WTC11 (cell line): ENCODE measurements around the gene ZSWIM6.

Source experiments
- ESRRA ChIP-seq: sonication (generic); formaldehyde crosslinking; IDR thresholded peaks from 2 replicates; pipeline ENCODE4 v1.8.1; 2022; ENCODE audit warnings: mild to moderate bottlenecking, missing genetic modification reagents, borderline replicate concordance
- GRHL2 ChIP-seq: fragments of 250-450 bp; sonication (Bioruptor Pico); IDR thresholded peaks from 2 replicates; pipeline ENCODE4 v1.8.0; 2022; ENCODE audit warnings: mild to moderate bottlenecking, moderate library complexity; ENCODE audit not compliant: insufficient replicate concordance, severe bottlenecking
- JUN ChIP-seq: sonication (generic); formaldehyde crosslinking; IDR thresholded peaks from 2 replicates; pipeline ENCODE4 v1.8.0; 2023; ENCODE audit warnings: mild to moderate bottlenecking, missing genetic modification reagents
- NFYB ChIP-seq: sonication (generic); formaldehyde crosslinking; conservative IDR thresholded peaks from 2 replicates; pipeline ENCODE4 v1.8.0; 2022; ENCODE audit warnings: low read depth, missing genetic modification reagents
- NR3C1 ChIP-seq: sonication (generic); formaldehyde crosslinking; conservative IDR thresholded peaks from 2 replicates; pipeline ENCODE4 v1.8.1; 2023; ENCODE audit warnings: low read depth, mild to moderate bottlenecking, missing genetic modification reagents
- SP1 ChIP-seq: sonication (generic); formaldehyde crosslinking; conservative IDR thresholded peaks from 2 replicates; pipeline ENCODE4 v1.8.1; 2022; ENCODE audit warnings: missing genetic modification reagents
- TEAD4 ChIP-seq: sonication (generic); formaldehyde crosslinking; IDR thresholded peaks from 2 replicates; pipeline ENCODE4 v1.8.0; 2022; ENCODE audit warnings: mild to moderate bottlenecking, missing genetic modification reagents
- TF ChIP-seq, protein P1 (sequence below): fragments of 200-600 bp; IDR thresholded peaks from 2 replicates; pipeline ENCODE4 v1.8.0; 2022; ENCODE audit warnings: antibody characterized with exemption
- TF ChIP-seq, protein P2 (sequence below): fragments of 250-450 bp; sonication (Bioruptor Pico); IDR thresholded peaks from 2 replicates; pipeline ENCODE4 v1.9.0; 2021; ENCODE audit warnings: moderate library complexity, mild to moderate bottlenecking, inconsistent platforms, borderline replicate concordance
- TF ChIP-seq, protein P3 (sequence below): fragments of 250-450 bp; sonication (Bioruptor Pico); IDR thresholded peaks from 2 replicates; pipeline ENCODE4 v1.9.0; 2021; ENCODE audit warnings: mild to moderate bottlenecking, borderline replicate concordance

DNA sequence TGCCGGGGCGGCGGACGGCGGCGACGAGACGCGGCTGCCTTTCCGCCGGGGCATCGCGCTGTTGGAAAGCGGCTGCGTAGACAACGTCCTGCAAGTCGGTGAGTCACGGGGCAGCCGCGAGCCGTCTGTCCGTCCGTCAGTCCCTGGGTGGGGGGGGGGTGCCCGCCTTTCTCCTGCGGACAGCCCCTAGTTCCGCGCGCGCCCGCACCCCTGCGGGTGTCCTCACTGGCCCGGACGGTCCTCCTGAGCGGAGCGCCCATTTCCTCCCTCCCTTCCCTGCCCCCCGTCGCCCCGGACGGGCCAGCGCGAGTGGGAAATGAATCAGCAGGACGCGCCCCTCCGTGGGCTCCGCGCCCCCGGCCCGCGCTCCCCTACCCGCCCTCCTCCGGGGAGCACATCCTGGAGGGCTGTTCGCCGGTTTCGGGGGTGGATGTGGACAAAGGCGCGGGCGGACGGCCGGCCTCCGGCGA, 828 bp downstream of the ZSWIM6 start:
- TF ChIP-seq, protein P1, sequence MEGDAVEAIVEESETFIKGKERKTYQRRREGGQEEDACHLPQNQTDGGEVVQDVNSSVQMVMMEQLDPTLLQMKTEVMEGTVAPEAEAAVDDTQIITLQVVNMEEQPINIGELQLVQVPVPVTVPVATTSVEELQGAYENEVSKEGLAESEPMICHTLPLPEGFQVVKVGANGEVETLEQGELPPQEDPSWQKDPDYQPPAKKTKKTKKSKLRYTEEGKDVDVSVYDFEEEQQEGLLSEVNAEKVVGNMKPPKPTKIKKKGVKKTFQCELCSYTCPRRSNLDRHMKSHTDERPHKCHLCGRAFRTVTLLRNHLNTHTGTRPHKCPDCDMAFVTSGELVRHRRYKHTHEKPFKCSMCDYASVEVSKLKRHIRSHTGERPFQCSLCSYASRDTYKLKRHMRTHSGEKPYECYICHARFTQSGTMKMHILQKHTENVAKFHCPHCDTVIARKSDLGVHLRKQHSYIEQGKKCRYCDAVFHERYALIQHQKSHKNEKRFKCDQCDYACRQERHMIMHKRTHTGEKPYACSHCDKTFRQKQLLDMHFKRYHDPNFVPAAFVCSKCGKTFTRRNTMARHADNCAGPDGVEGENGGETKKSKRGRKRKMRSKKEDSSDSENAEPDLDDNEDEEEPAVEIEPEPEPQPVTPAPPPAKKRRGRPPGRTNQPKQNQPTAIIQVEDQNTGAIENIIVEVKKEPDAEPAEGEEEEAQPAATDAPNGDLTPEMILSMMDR, result no peak
- TF ChIP-seq JUN (CRISPR knock-in tag) (no peak), SP1 (CRISPR knock-in tag) (no peak), GRHL2 (no peak), NR3C1 (CRISPR knock-in tag) (no peak), ESRRA (CRISPR knock-in tag) (no peak), NFYB (CRISPR knock-in tag) (no peak), TEAD4 (CRISPR knock-in tag) (no peak)
- TF ChIP-seq, protein P2, sequence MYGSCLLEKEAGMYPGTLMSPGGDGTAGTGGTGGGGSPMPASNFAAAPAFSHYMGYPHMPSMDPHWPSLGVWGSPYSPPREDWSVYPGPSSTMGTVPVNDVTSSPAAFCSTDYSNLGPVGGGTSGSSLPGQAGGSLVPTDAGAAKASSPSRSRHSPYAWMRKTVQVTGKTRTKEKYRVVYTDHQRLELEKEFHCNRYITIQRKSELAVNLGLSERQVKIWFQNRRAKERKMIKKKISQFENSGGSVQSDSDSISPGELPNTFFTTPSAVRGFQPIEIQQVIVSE (CRISPR knock-in tag), result no peak
- TF ChIP-seq, protein P3, sequence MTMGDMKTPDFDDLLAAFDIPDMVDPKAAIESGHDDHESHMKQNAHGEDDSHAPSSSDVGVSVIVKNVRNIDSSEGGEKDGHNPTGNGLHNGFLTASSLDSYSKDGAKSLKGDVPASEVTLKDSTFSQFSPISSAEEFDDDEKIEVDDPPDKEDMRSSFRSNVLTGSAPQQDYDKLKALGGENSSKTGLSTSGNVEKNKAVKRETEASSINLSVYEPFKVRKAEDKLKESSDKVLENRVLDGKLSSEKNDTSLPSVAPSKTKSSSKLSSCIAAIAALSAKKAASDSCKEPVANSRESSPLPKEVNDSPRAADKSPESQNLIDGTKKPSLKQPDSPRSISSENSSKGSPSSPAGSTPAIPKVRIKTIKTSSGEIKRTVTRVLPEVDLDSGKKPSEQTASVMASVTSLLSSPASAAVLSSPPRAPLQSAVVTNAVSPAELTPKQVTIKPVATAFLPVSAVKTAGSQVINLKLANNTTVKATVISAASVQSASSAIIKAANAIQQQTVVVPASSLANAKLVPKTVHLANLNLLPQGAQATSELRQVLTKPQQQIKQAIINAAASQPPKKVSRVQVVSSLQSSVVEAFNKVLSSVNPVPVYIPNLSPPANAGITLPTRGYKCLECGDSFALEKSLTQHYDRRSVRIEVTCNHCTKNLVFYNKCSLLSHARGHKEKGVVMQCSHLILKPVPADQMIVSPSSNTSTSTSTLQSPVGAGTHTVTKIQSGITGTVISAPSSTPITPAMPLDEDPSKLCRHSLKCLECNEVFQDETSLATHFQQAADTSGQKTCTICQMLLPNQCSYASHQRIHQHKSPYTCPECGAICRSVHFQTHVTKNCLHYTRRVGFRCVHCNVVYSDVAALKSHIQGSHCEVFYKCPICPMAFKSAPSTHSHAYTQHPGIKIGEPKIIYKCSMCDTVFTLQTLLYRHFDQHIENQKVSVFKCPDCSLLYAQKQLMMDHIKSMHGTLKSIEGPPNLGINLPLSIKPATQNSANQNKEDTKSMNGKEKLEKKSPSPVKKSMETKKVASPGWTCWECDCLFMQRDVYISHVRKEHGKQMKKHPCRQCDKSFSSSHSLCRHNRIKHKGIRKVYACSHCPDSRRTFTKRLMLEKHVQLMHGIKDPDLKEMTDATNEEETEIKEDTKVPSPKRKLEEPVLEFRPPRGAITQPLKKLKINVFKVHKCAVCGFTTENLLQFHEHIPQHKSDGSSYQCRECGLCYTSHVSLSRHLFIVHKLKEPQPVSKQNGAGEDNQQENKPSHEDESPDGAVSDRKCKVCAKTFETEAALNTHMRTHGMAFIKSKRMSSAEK, result no peak
